KMS-11 (cell line): ENCODE measurements around the gene CLIC2.
A peak's percentile ranks its signal among the peaks of the same experiment; 100 is the strongest.

ENCODE experiments used
- H2AFZ ChIP-seq: fragments of 200-600 bp; sonication (generic); 2 replicates; pipeline ENCODE4 v1.6.1; 2016; ENCODE audit warnings: antibody characterized with exemption, mixed run types, low read depth
- H3K27ac ChIP-seq: fragments of 200-600 bp; sonication (generic); 2 replicates; pipeline ENCODE4 v1.6.1; 2016; ENCODE audit warnings: mild to moderate bottlenecking, mixed run types
- H3K27me3 ChIP-seq: fragments of 200-600 bp; sonication (generic); 2 replicates; pipeline ENCODE4 v1.6.1; 2017; ENCODE audit warnings: mild to moderate bottlenecking, low read depth, mixed run types, moderate library complexity; ENCODE audit not compliant: insufficient read depth
- H3K36me3 ChIP-seq: fragments of 200-600 bp; sonication (generic); 2 replicates; pipeline ENCODE4 v1.6.1; 2017; ENCODE audit warnings: mild to moderate bottlenecking, mixed run types; ENCODE audit not compliant: insufficient read depth
- H3K4me1 ChIP-seq: fragments of 200-600 bp; sonication (generic); 2 replicates; pipeline ENCODE4 v1.6.1; 2016; ENCODE audit warnings: mild to moderate bottlenecking, low read depth, mixed run types; ENCODE audit not compliant: poor library complexity, severe bottlenecking
- H3K4me2 ChIP-seq: fragments of 200-600 bp; sonication (generic); 2 replicates; pipeline ENCODE4 v1.7.0; 2016; ENCODE audit warnings: mild to moderate bottlenecking, mixed run types
- H3K4me3 ChIP-seq: fragments of 200-600 bp; sonication (generic); IDR thresholded peaks from 2 replicates; pipeline ENCODE4 v1.6.1; 2017; ENCODE audit warnings: low read depth, low read length, mixed read lengths; ENCODE audit not compliant: insufficient read depth
- H3K79me2 ChIP-seq: fragments of 200-600 bp; sonication (generic); 2 replicates; pipeline ENCODE4 v1.6.1; 2016; ENCODE audit warnings: low read depth, mixed run types; ENCODE audit not compliant: insufficient read depth
- H3K9ac ChIP-seq: fragments of 200-600 bp; sonication (generic); 2 replicates; pipeline ENCODE4 v1.6.1; 2016; ENCODE audit warnings: mild to moderate bottlenecking, mixed run types
- H4K20me1 ChIP-seq: fragments of 200-600 bp; sonication (generic); 2 replicates; pipeline ENCODE4 v1.6.1; 2016; ENCODE audit warnings: mild to moderate bottlenecking, mixed run types; ENCODE audit not compliant: insufficient read depth
- CTCF ChIP-seq: fragments of 200-600 bp; sonication (generic); conservative IDR thresholded peaks from 2 replicates; pipeline ENCODE4 v1.6.1; 2017; ENCODE audit warnings: low read depth, mild to moderate bottlenecking, antibody characterized with exemption, low read length, moderate library complexity, mixed read lengths

CLIC2 gene

GRCh38 chrX:155333544-155334100 is 792 bp downstream of the CLIC2 start:
- H3K79me2 ChIP-seq, result peaks cover 54% of the 10 kb centered on the region

GRCh38 chrX:155330992-155331391 is 3.4 kb downstream of the CLIC2 start:
- Histone ChIP-seq H3K9ac (peak overlapping the region; percentile 57; the same call in 1 of the 2 replicates), H3K4me3 (no peak overlapping the region), H4K20me1 (no peaks in the 10 kb centered on the region), H3K4me1 (peaks cover 35% of the 10 kb centered on the region), H2AFZ (no peak overlapping the region), H3K27ac (no peak overlapping the region), H3K4me2 (peak overlapping the region; percentile 84), H3K36me3 (no peaks in the 10 kb centered on the region; the same call in 1 of the 2 replicates), H3K79me2 (peaks cover 68% of the 10 kb centered on the region), H3K27me3 (no peaks in the 10 kb centered on the region)
- TF ChIP-seq CTCF, result no peak

More at GRCh38 chrX:155333544-155334100, 792 bp downstream of the CLIC2 start:
- H3K4me2 ChIP-seq, result peak overlapping the region; percentile 84
- H3K27ac ChIP-seq, result peak overlapping the region; percentile 83
- peaks cover 40% of the 10 kb centered on the region for H3K4me1 ChIP-seq
- H4K20me1 ChIP-seq, result no peaks in the 10 kb centered on the region
- H3K9ac ChIP-seq, result peak overlapping the region; percentile 57
- no peaks in the 10 kb centered on the region; the same call in 1 of the 2 replicates for H3K36me3 ChIP-seq
- H3K27me3 ChIP-seq, result no peaks in the 10 kb centered on the region
- TF ChIP-seq CTCF, result no peak
- no peak overlapping the region; the same call in 1 of the 2 replicates for H2AFZ ChIP-seq
- no peak overlapping the region for H3K4me3 ChIP-seq

- H3K4me1 ChIP-seq, result peaks cover 22% of the 10 kb centered on the region
- no peaks in the 10 kb centered on the region; the same call in 1 of the 2 replicates for H3K36me3 ChIP-seq
- H3K27ac ChIP-seq, result no peak overlapping the region
- no peaks in the 10 kb centered on the region for H4K20me1 ChIP-seq
- no peak overlapping the region for H3K4me2 ChIP-seq
- no peak overlapping the region for H2AFZ ChIP-seq
- TF ChIP-seq CTCF, result no peak
- H3K9ac ChIP-seq, result no peak overlapping the region
- no peaks in the 10 kb centered on the region for H3K27me3 ChIP-seq
- H3K4me3 ChIP-seq, result no peak overlapping the region
- peaks cover 73% of the 10 kb centered on the region for H3K79me2 ChIP-seq
Measured at GRCh38 chrX:155329293-155329692, 5.1 kb downstream of the CLIC2 start.

GRCh38 chrX:155326610-155327009 is 7.8 kb downstream of the CLIC2 start:
- Histone ChIP-seq H3K27me3 (no peaks in the 10 kb centered on the region), H3K4me1 (peaks cover 19% of the 10 kb centered on the region), H3K27ac (no peak overlapping the region), H4K20me1 (no peaks in the 10 kb centered on the region), H2AFZ (no peak overlapping the region), H3K79me2 (peaks cover 71% of the 10 kb centered on the region), H3K4me3 (no peak overlapping the region), H3K4me2 (no peak overlapping the region), H3K36me3 (no peaks in the 10 kb centered on the region), H3K9ac (no peak overlapping the region)
- TF ChIP-seq CTCF, result no peak
